IMR-90 (cell line): ENCODE measurements around the gene PRKAG2. TPM values are rescaled to one million over a fixed set of nuclear protein-coding genes. Genes with fewer than 3 reads are reported as not detected.

Experiments
- ATAC-seq: fragments of 200-7000 bp; cut with Tn5 transposase; 2 replicates; pipeline ENCODE4 v1.9.1; 2020; ENCODE audit warnings: low read depth, mild to moderate bottlenecking, moderate library complexity
- BruUV-seq: library from RNA; stranded (reverse); fragments of 400-500 nt; replicated peaks from 2 replicates; lab custom pipeline; 2021; lab: Mats Ljungman, UMichigan
- CTCF ChIA-PET: fragments of 300-600 bp; formaldehyde crosslinking; extraction: SDS; loops from one replicate; lab custom pipeline; 2021; ENCODE audit warnings: antibody characterized with exemption; lab: Yijun Ruan, JAX
- POLR2A ChIA-PET: fragments of 300-600 bp; sonication (Branson Sonifier 250); formaldehyde crosslinking; loops from one replicate; lab custom pipeline; 2022; ENCODE audit warnings: antibody characterized with exemption; ENCODE audit not compliant: unreplicated experiment; lab: Charles Lee
- DNase-seq: peaks from one replicate; pipeline ENCODE4 v3.0.0; 2013
- H2AFZ ChIP-seq: replicated peaks from 2 replicates; pipeline ENCODE3; 2013; ENCODE audit warnings: low read length, mild to moderate bottlenecking; ENCODE audit not compliant: poor library complexity
- H2AK5ac ChIP-seq: 2 replicates; pipeline ENCODE4 v1.6.1; 2013; ENCODE audit warnings: low read depth, low read length, inconsistent platforms
- H2AK9ac ChIP-seq: replicated peaks from 2 replicates; pipeline ENCODE3; 2013; ENCODE audit warnings: mild to moderate bottlenecking, low read depth, low read length, moderate library complexity; ENCODE audit not compliant: poor library complexity
- H2BK120ac ChIP-seq: 2 replicates; pipeline ENCODE4 v1.6.1; 2013; ENCODE audit warnings: low read depth, low read length, inconsistent platforms
- H2BK15ac ChIP-seq: 3 replicates; pipeline ENCODE4 v1.6.1; 2013; ENCODE audit warnings: low read depth, low read length, inconsistent platforms
- H2BK20ac ChIP-seq: 2 replicates; pipeline ENCODE4 v1.6.1; 2013; ENCODE audit warnings: low read depth, mild to moderate bottlenecking, inconsistent platforms, low read length, moderate library complexity
- H2BK5ac ChIP-seq: 2 replicates; pipeline ENCODE4 v1.6.1; 2013; ENCODE audit warnings: mild to moderate bottlenecking, low read depth, low read length, inconsistent platforms; ENCODE audit not compliant: poor library complexity, severe bottlenecking
- H3K14ac ChIP-seq: replicated peaks from 2 replicates; pipeline ENCODE4 v1.6.1; 2013; ENCODE audit warnings: low read depth, low read length, inconsistent platforms
- H3K18ac ChIP-seq: 2 replicates; pipeline ENCODE4 v1.6.1; 2013; ENCODE audit warnings: low read depth, low read length, control low read depth
- H3K23ac ChIP-seq: 2 replicates; pipeline ENCODE4 v1.6.1; 2013; ENCODE audit warnings: low read depth, low read length, inconsistent platforms
- H3K27ac ChIP-seq: 2 replicates; pipeline ENCODE4 v1.5.1; 2013; ENCODE audit warnings: mild to moderate bottlenecking, control low read depth, low read length; ENCODE audit not compliant: insufficient read depth
- H3K27me3 ChIP-seq: 2 replicates; pipeline ENCODE4 v1.6.1; 2013; ENCODE audit warnings: low read length; ENCODE audit not compliant: control insufficient read depth, insufficient read depth
- H3K36me3 ChIP-seq: 2 replicates; pipeline ENCODE4 v1.6.1; 2013; ENCODE audit warnings: low read length, mixed read lengths; ENCODE audit not compliant: control insufficient read depth, insufficient read depth
- H3K4ac ChIP-seq: 2 replicates; pipeline ENCODE4 v1.6.1; 2013; ENCODE audit warnings: low read depth, low read length, inconsistent platforms
- H3K4me1 ChIP-seq: 2 replicates; pipeline ENCODE4 v1.6.1; 2013; ENCODE audit warnings: low read length, mixed read lengths; ENCODE audit not compliant: control insufficient read depth, insufficient read depth
- H3K4me2 ChIP-seq: 2 replicates; pipeline ENCODE4 v1.6.1; 2013; ENCODE audit warnings: low read depth, mild to moderate bottlenecking, control low read depth, low read length, moderate library complexity
- H3K4me3 ChIP-seq: 2 replicates; pipeline ENCODE4 v1.5.1; 2013; ENCODE audit warnings: low read depth, mild to moderate bottlenecking, control low read depth, low read length, moderate library complexity; ENCODE audit not compliant: insufficient read depth
- H3K56ac ChIP-seq: 2 replicates; pipeline ENCODE4 v1.6.1; 2013; ENCODE audit warnings: low read length, inconsistent platforms; ENCODE audit not compliant: insufficient read depth; ENCODE audit errors: extremely low read depth
- H3K79me1 ChIP-seq, 2 experiments: 2 replicates each; pipeline ENCODE4 v1.6.1; 2013; ENCODE audit warnings: low read length in 2 of 2, inconsistent platforms in 1 of 2, low read depth in 1 of 2
- H3K9ac ChIP-seq: 2 replicates; pipeline ENCODE4 v1.6.1; 2013; ENCODE audit warnings: low read depth, low read length, control low read depth
- H3K9me1 ChIP-seq: 2 replicates; pipeline ENCODE4 v1.6.1; 2013; ENCODE audit warnings: low read length, inconsistent platforms; ENCODE audit not compliant: insufficient read depth
- H3K9me3 ChIP-seq: 2 replicates; pipeline ENCODE4 v1.6.1; 2013; ENCODE audit warnings: low read length; ENCODE audit not compliant: control insufficient read depth, insufficient read depth
- H4K20me1 ChIP-seq: 2 replicates; pipeline ENCODE4 v1.6.1; 2013; ENCODE audit warnings: low read length, inconsistent platforms; ENCODE audit not compliant: insufficient read depth
- H4K5ac ChIP-seq: 2 replicates; pipeline ENCODE4 v1.6.1; 2013; ENCODE audit warnings: mild to moderate bottlenecking, low read depth, low read length, control low read depth
- H4K8ac ChIP-seq, 2 experiments: 2 replicates each; pipeline ENCODE4 v1.6.1; 2013; ENCODE audit warnings: low read depth in 2 of 2, low read length in 2 of 2, control low read depth in 1 of 2, inconsistent platforms in 1 of 2
- H4K91ac ChIP-seq: 2 replicates; pipeline ENCODE4 v1.6.1; 2013; ENCODE audit warnings: low read depth, low read length, inconsistent platforms; ENCODE audit not compliant: insufficient read depth
- BHLHE40 ChIP-seq: fragments of 150-350 bp; IDR thresholded peaks from 2 replicates; pipeline ENCODE4 v1.6.1; 2016; ENCODE audit warnings: mild to moderate bottlenecking, low read depth, low read length
- CEBPB ChIP-seq: IDR thresholded peaks from 2 replicates; pipeline ENCODE4 v1.6.1; 2012; ENCODE audit warnings: low read depth, low read length, improper control_type of control experiment
- CHD1 ChIP-seq: IDR thresholded peaks from 2 replicates; pipeline ENCODE4 v1.6.1; 2012; ENCODE audit warnings: low read depth, low read length, improper control_type of control experiment
- CTCF ChIP-seq: conservative IDR thresholded peaks from 2 replicates; pipeline ENCODE4 v1.5.1; 2012; ENCODE audit warnings: mild to moderate bottlenecking, low read depth, low read length, improper control_type of control experiment
- FOS ChIP-seq: fragments of 150-350 bp; IDR thresholded peaks from 2 replicates; pipeline ENCODE4 v1.6.1; 2016; ENCODE audit warnings: low read depth, low read length
- MAFK ChIP-seq: IDR thresholded peaks from 2 replicates; pipeline ENCODE4 v1.6.1; 2012; ENCODE audit warnings: low read depth, low read length, improper control_type of control experiment
- NFE2L2 ChIP-seq: fragments of 150-350 bp; IDR thresholded peaks from 2 replicates; pipeline ENCODE4 v1.6.1; 2016; ENCODE audit warnings: low read depth, mild to moderate bottlenecking, low read length
- POLR2A ChIP-seq: IDR thresholded peaks from 2 replicates; pipeline ENCODE4 v1.6.1; 2012; ENCODE audit warnings: mild to moderate bottlenecking, low read depth, low read length
- RAD21 ChIP-seq: IDR thresholded peaks from 2 replicates; pipeline ENCODE4 v1.6.1; 2012; ENCODE audit warnings: low read length, improper control_type of control experiment
- RFX5 ChIP-seq: IDR thresholded peaks from 2 replicates; pipeline ENCODE4 v1.8.0; 2012; ENCODE audit warnings: low read depth, mild to moderate bottlenecking, low read length, moderate library complexity
- SMC3 ChIP-seq: fragments of 150-350 bp; IDR thresholded peaks from 2 replicates; pipeline ENCODE4 v1.6.1; 2016; ENCODE audit warnings: low read depth, mild to moderate bottlenecking, antibody characterized with exemption, low read length, moderate library complexity
- WGBS, 2 experiments: methylation state at CpG; one replicate each; pipeline versions ENCODE4 v1.1.5 to v1.1.7; 2013; ENCODE audit warnings: missing lambda C conversion rate in 2 of 2; ENCODE audit not compliant: insufficient read length in 1 of 2; ENCODE audit errors: extremely low coverage in 2 of 2; 5-methylcytosine and 5-hydroxymethylcytosine counted together
- dilution Hi-C: fragments of 300-500 bp; cut with HindIII; formaldehyde crosslinking; loops from one replicate; pipeline ENCODE4 v1.14.3; 2018; ENCODE audit warnings: low sequenced_read_pairs; ENCODE audit not compliant: unreplicated experiment
- in situ Hi-C: fragments of 300-500 bp; cut with MboI; formaldehyde crosslinking; loops from 3 replicates; pipeline ENCODE4 v1.14.3; 2019; ENCODE audit warnings: low sequenced_read_pairs, inconsistent platforms, mixed read lengths
- intact Hi-C: fragments of 100-400 bp; cut with micrococcal nuclease; formaldehyde crosslinking; loops from 2 replicates; pipeline ENCODE4 v1.10.0; 2022
- polyA plus RNA-seq, 3 experiments: library from polyadenylated mRNA; depleted of rRNA; stranded (reverse); fragments of >200 nt; gene quantifications; 2 replicates each; pipeline ENCODE4 v1.2.3, GENCODE V29; 2012; ENCODE audit warnings: low replicate concordance in 1 of 3
- total RNA-seq: library from RNA; depleted of rRNA; stranded (reverse); fragments of >200 nt; gene quantifications from 2 replicates; pipeline ENCODE4 v1.2.3, GENCODE V29; 2012
- TF ChIP-seq, protein P1 (sequence below): fragments of 150-350 bp; IDR thresholded peaks from 2 replicates; pipeline ENCODE4 v1.6.1; 2016; ENCODE audit warnings: low read depth, mild to moderate bottlenecking, low read length, moderate library complexity, borderline replicate concordance

Gene PRKAG2
- total and polyA plus RNA-seq, 2 of the 4 experiments (the other 2 are of a cell fraction), result 15.4 to 21.6 TPM

- Histone ChIP-seq H3K79me1 (peaks cover 12 to 15% of the 10 kb centered on the region in 2 experiments), H2AK9ac (no peak overlapping the region), H4K8ac (no peak overlapping the region), H4K91ac (no peak overlapping the region), H3K4me1 (no peaks in the 10 kb centered on the region), H3K18ac (no peak overlapping the region), H3K4me2 (no peak overlapping the region), H3K23ac (no peak overlapping the region), H3K36me3 (peaks cover 2% of the 10 kb centered on the region; the same call in 1 of the 2 replicates), H2BK20ac (no peak overlapping the region), H3K56ac (no peak overlapping the region), H4K20me1 (no peaks in the 10 kb centered on the region), H3K9me3 (peaks cover 7% of the 10 kb centered on the region; the same call in 1 of the 2 replicates), H2AFZ (no peak overlapping the region), H2AK5ac (no peak overlapping the region), H4K5ac (no peak overlapping the region), H2BK15ac (no peak overlapping the region), H3K4ac (no peak overlapping the region), H2BK5ac (no peak overlapping the region), H3K14ac (no peak overlapping the region), H3K27ac (no peak overlapping the region), H3K27me3 (no peaks in the 10 kb centered on the region), H3K9me1 (no peaks in the 10 kb centered on the region), H2BK120ac (no peak overlapping the region), H3K9ac (no peak overlapping the region), H3K4me3 (no peak overlapping the region)
- dilution Hi-C loops (no loop called here), in situ Hi-C loops (no loop called here), intact Hi-C loops (no loop called here)
- TF ChIP-seq CTCF (no peak), RFX5 (no peak), MAFK (no peak), CHD1 (no peak), FOS (no peak), BHLHE40 (no peak), RAD21 (no peak), POLR2A (no peak), SMC3 (no peak), CEBPB (no peak), NFE2L2 (no peak)
- TF ChIP-seq, protein P1, sequence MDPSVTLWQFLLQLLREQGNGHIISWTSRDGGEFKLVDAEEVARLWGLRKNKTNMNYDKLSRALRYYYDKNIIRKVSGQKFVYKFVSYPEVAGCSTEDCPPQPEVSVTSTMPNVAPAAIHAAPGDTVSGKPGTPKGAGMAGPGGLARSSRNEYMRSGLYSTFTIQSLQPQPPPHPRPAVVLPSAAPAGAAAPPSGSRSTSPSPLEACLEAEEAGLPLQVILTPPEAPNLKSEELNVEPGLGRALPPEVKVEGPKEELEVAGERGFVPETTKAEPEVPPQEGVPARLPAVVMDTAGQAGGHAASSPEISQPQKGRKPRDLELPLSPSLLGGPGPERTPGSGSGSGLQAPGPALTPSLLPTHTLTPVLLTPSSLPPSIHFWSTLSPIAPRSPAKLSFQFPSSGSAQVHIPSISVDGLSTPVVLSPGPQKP, result no peak
- CTCF ChIA-PET, result interaction anchor here (0.6 to 1.6 kb wide), 4 partner anchors 128 to 185 kb away, joined by 3 to 4 read pairs (median 3); no protein-coding TSS in a partner anchor
- no CpG with 5 or more reads among the region's 7 CpGs for WGBS, 2 experiments
- POLR2A ChIA-PET, result no interaction called here
- BruUV-seq, result no TSS peak
- ATAC-seq (no peak), DNase-seq (no peak)
Observed at GRCh38 chr7:151575410-151575809, 301.5 kb downstream of the PRKAG2 start.
